HG03558 (cell line): ENCODE results near the gene TMEM50B.

ENCODE experiments used
- ATAC-seq: cut with Tn5 transposase; IDR thresholded peaks from one replicate; pipeline ENCODE4 v1.9.1; 2021; ENCODE audit warnings: moderate number of reproducible peaks; ENCODE audit not compliant: unreplicated experiment; ENCODE audit errors: extremely low read depth

TMEM50B gene

GRCh38 chr21:33401630-33401992 is 78.2 kb downstream of the TMEM50B start:
- ATAC-seq: no peak
